SKM-1 treated with dmso at 0.1 percent for 144 hours (cell line): ENCODE data around the gene STN1.
A peak's percentile ranks its signal among the peaks of the same experiment; 100 is the strongest.

Source experiments
- DNase-seq: peaks from one replicate; lab custom pipeline; 2025; ENCODE audit not compliant: unreplicated experiment; lab: John Stamatoyannopoulos, UW

Gene STN1

GRCh38 chr10:103930449-103930848, 12.5 kb upstream of the STN1 start:
- no peak for DNase-seq

- DNase-seq = no peak
Observed at GRCh38 chr10:103929381-103929921, 11.5 kb upstream of the STN1 start.

GRCh38 chr10:103928784-103929183, 10.8 kb upstream of the STN1 start:
- no peak for DNase-seq

GRCh38 chr10:103926722-103927319, 8.8 kb upstream of the STN1 start:
- DNase-seq = no peak

- DNase-seq = no peak
Observed at GRCh38 chr10:103925591-103925990, 7.6 kb upstream of the STN1 start.

GRCh38 chr10:103923502-103923901, 5.5 kb upstream of the STN1 start:
- DNase-seq = no peak

- no peak for DNase-seq
Observed at GRCh38 chr10:103922659-103923058, 4.7 kb upstream of the STN1 start.

- no peak for DNase-seq
Observed at GRCh38 chr10:103921750-103922195, 3.8 kb upstream of the STN1 start.

GRCh38 chr10:103921248-103921647, 3.3 kb upstream of the STN1 start:
- DNase-seq = no peak

- DNase-seq = no peak
Observed at GRCh38 chr10:103919648-103920025, 1.7 kb upstream of the STN1 start.

- DNase-seq = no peak
Observed at GRCh38 chr10:103917302-103918052, 507 bp downstream of the STN1 start.

- no peak for DNase-seq
Observed at GRCh38 chr10:103916876-103917275, 1.1 kb downstream of the STN1 start.

- no peak for DNase-seq
Observed at GRCh38 chr10:103916254-103916653, 1.7 kb downstream of the STN1 start.

GRCh38 chr10:103915796-103916195, 2.2 kb downstream of the STN1 start:
- no peak for DNase-seq

- DNase-seq = no peak
Observed at GRCh38 chr10:103912759-103913158, 5.2 kb downstream of the STN1 start.

GRCh38 chr10:103911021-103911459, 6.9 kb downstream of the STN1 start:
- DNase-seq = peak; percentile 64

- no peak for DNase-seq
Observed at GRCh38 chr10:103910442-103911012, 7.5 kb downstream of the STN1 start.

GRCh38 chr10:103905441-103905840, 12.5 kb downstream of the STN1 start:
- no peak for DNase-seq

GRCh38 chr10:103901299-103901698, 16.7 kb downstream of the STN1 start:
- no peak for DNase-seq

GRCh38 chr10:103899312-103899711, 18.7 kb downstream of the STN1 start:
- no peak for DNase-seq

GRCh38 chr10:103897241-103897774, 20.7 kb downstream of the STN1 start:
- no peak for DNase-seq

GRCh38 chr10:103896225-103896624, 21.8 kb downstream of the STN1 start:
- DNase-seq = no peak
